GM19035 (cell line): ENCODE measurements around the gene TBC1D16.

ENCODE experiments used
- ATAC-seq: cut with Tn5 transposase; IDR thresholded peaks from one replicate; pipeline ENCODE4 v1.9.1; 2021; ENCODE audit not compliant: unreplicated experiment

The TBC1D16 gene

GRCh38 chr17:79929257-79930061 is 106.2 kb downstream of the TBC1D16 start:
- no peak for ATAC-seq

GRCh38 chr17:79928502-79929256 is 107.0 kb downstream of the TBC1D16 start:
- ATAC-seq: no peak

- ATAC-seq: no peak
Observed at GRCh38 chr17:79927688-79928501, 107.8 kb downstream of the TBC1D16 start.

GRCh38 chr17:79927136-79927661 is 108.5 kb downstream of the TBC1D16 start:
- no peak for ATAC-seq

GRCh38 chr17:79926605-79927135 is 109.0 kb downstream of the TBC1D16 start:
- ATAC-seq: no peak

- ATAC-seq: no peak
Observed at GRCh38 chr17:79926142-79926604, 109.5 kb downstream of the TBC1D16 start.

- ATAC-seq: no peak
Observed at GRCh38 chr17:79925242-79925957, 110.3 kb downstream of the TBC1D16 start.

GRCh38 chr17:79924639-79924976 is 111.1 kb downstream of the TBC1D16 start:
- ATAC-seq: no peak

- ATAC-seq: no peak
Observed at GRCh38 chr17:79923974-79924638, 111.6 kb downstream of the TBC1D16 start.

GRCh38 chr17:79922798-79923197 is 112.9 kb downstream of the TBC1D16 start:
- no peak for ATAC-seq

- no peak for ATAC-seq
Observed at GRCh38 chr17:79922116-79922601, 113.5 kb downstream of the TBC1D16 start.

GRCh38 chr17:79921411-79922115 is 114.1 kb downstream of the TBC1D16 start:
- ATAC-seq: no peak

GRCh38 chr17:79920751-79921410 is 114.8 kb downstream of the TBC1D16 start:
- ATAC-seq: no peak

- ATAC-seq: no peak
Observed at GRCh38 chr17:79919862-79920720, 115.6 kb downstream of the TBC1D16 start.

- no peak for ATAC-seq
Observed at GRCh38 chr17:79919164-79919585, 116.5 kb downstream of the TBC1D16 start.

GRCh38 chr17:79918581-79919163 is 117.0 kb downstream of the TBC1D16 start:
- ATAC-seq: no peak

GRCh38 chr17:79917902-79918484 is 117.7 kb downstream of the TBC1D16 start:
- no peak for ATAC-seq
